Endothelial cell of umbilical vein (primary cell): ENCODE measurements around the gene LAMB4. TPM values are rescaled to one million over a fixed set of nuclear protein-coding genes. Genes with fewer than 3 reads are reported as not detected.

Experiments used
- BruUV-seq: library from RNA; stranded (reverse); fragments of 400-500 nt; replicated peaks from 2 replicates; lab custom pipeline; 2021; lab: Mats Ljungman, UMichigan
- CTCF ChIA-PET: fragments of 300-600, 350-600 bp; sonication (Branson Sonifier 250); formaldehyde crosslinking; loops from one replicate; lab custom pipeline; 2021; ENCODE audit warnings: antibody characterized with exemption, inconsistent platforms; lab: Charles Lee
- POLR2A ChIA-PET: fragments of 300-600, 350-600 bp; sonication (Branson Sonifier 250); formaldehyde crosslinking; loops from one replicate; lab custom pipeline; 2021; ENCODE audit warnings: antibody characterized with exemption, inconsistent platforms; lab: Charles Lee
- DNase-seq: peaks from one replicate; pipeline ENCODE4 v3.0.0-alpha.2; 2011; ENCODE audit warnings: low read depth, low spot score
- FAIRE-seq: peaks from 2 replicates; lab custom pipeline; 2011; peaks lifted over from hg19 to GRCh38; lab: Jason Lieb, UNC
- H2AFZ ChIP-seq: 2 replicates; pipeline ENCODE4 v1.6.0; 2012; ENCODE audit warnings: low read depth, low read length, control low read depth, inconsistent platforms
- H3K27ac ChIP-seq: 2 replicates; pipeline ENCODE4 v1.5.1; 2011; ENCODE audit warnings: low read depth, mild to moderate bottlenecking, control low read depth, low read length, moderate library complexity; ENCODE audit not compliant: insufficient read depth
- H3K27me3 ChIP-seq, 2 experiments: 2 replicates each; pipeline versions ENCODE4 v1.6.0 to v1.6.1; 2011; ENCODE audit warnings: low read length in 2 of 2, mixed read lengths in 1 of 2; ENCODE audit not compliant: control insufficient read depth in 2 of 2, insufficient read depth in 2 of 2
- H3K36me3 ChIP-seq, 2 experiments: 2 replicates in 1 of 2; 3 replicates in 1 of 2; pipeline ENCODE4 v1.5.1; 2011; ENCODE audit warnings: low read length in 2 of 2, mild to moderate bottlenecking in 1 of 2, moderate library complexity in 1 of 2; ENCODE audit not compliant: control insufficient read depth in 2 of 2, insufficient read depth in 2 of 2; ENCODE audit errors: extremely low read depth in 1 of 2
- H3K4me1 ChIP-seq: 3 replicates; pipeline ENCODE4 v1.5.1; 2011; ENCODE audit warnings: mild to moderate bottlenecking, low read length; ENCODE audit not compliant: control insufficient read depth, insufficient read depth; ENCODE audit errors: extremely low read depth
- H3K4me2 ChIP-seq: 2 replicates; pipeline ENCODE4 v1.6.1; 2011; ENCODE audit warnings: low read length, control low read depth, mixed read lengths; ENCODE audit not compliant: insufficient read depth
- H3K4me3 ChIP-seq, 3 experiments: fragments of 200-600 bp in 1 of 3; sonication (generic), shearing (Covaris generic) in 1 of 3; replicated peaks in 1 of 3; 2 replicates each; pipeline ENCODE4 v1.5.1; 2011 to 2016; ENCODE audit warnings: control low read depth in 3 of 3, low read length in 3 of 3, mild to moderate bottlenecking in 2 of 3, inconsistent platforms in 1 of 3, low read depth in 1 of 3, moderate library complexity in 1 of 3; ENCODE audit not compliant: insufficient read depth in 1 of 3
- H3K79me2 ChIP-seq: 2 replicates; pipeline ENCODE4 v1.6.0; 2012; ENCODE audit warnings: low read length, inconsistent platforms; ENCODE audit not compliant: control insufficient read depth, insufficient read depth
- H3K9ac ChIP-seq: replicated peaks from 2 replicates; pipeline ENCODE3; 2011; ENCODE audit warnings: low read length, control low read depth; ENCODE audit not compliant: insufficient read depth; ENCODE audit errors: extremely low read depth
- H3K9me1 ChIP-seq: replicated peaks from 3 replicates; pipeline ENCODE4 v1.6.0; 2011; ENCODE audit warnings: mild to moderate bottlenecking, low read length; ENCODE audit not compliant: control insufficient read depth, insufficient read depth; ENCODE audit errors: extremely low read depth
- H3K9me3 ChIP-seq: replicated peaks from 2 replicates; pipeline ENCODE4 v1.5.1; 2012; ENCODE audit warnings: low read length, inconsistent platforms; ENCODE audit not compliant: control insufficient read depth, insufficient read depth
- H4K20me1 ChIP-seq: replicated peaks from 2 replicates; pipeline ENCODE3; 2011; ENCODE audit warnings: mild to moderate bottlenecking, low read length; ENCODE audit not compliant: control insufficient read depth, insufficient read depth; ENCODE audit errors: extremely low read depth
- EZH2 ChIP-seq: IDR thresholded peaks from 2 replicates; pipeline ENCODE4 v1.6.1; 2012; ENCODE audit warnings: borderline replicate concordance, low read depth, mild to moderate bottlenecking, moderate library complexity, low read length, inconsistent platforms; ENCODE audit not compliant: severe bottlenecking
- FOS ChIP-seq: IDR thresholded peaks from 2 replicates; pipeline ENCODE4 v1.6.1; 2011; ENCODE audit warnings: mild to moderate bottlenecking, low read length, moderate library complexity, borderline replicate concordance; ENCODE audit not compliant: insufficient read depth
- GATA2 ChIP-seq: IDR thresholded peaks from 2 replicates; pipeline ENCODE4 v1.7.0; 2011; ENCODE audit warnings: low read depth, mild to moderate bottlenecking, moderate library complexity, mixed read lengths, low read length; ENCODE audit not compliant: insufficient read length, insufficient read depth
- JUN ChIP-seq: IDR thresholded peaks from 2 replicates; pipeline ENCODE4 v1.6.1; 2011; ENCODE audit warnings: borderline replicate concordance, low read depth; ENCODE audit not compliant: insufficient read length, insufficient read depth
- MAX ChIP-seq: IDR thresholded peaks from 2 replicates; pipeline ENCODE4 v1.6.1; 2011; ENCODE audit not compliant: insufficient read depth, insufficient read length
- MYC ChIP-seq: IDR thresholded peaks from one replicate; pipeline ENCODE4 v1.6.1; 2011; ENCODE audit warnings: mild to moderate bottlenecking, low read depth, low read length
- POLR2A ChIP-seq: IDR thresholded peaks from 2 replicates; pipeline ENCODE4 v1.6.1; 2012; ENCODE audit warnings: low read depth, mild to moderate bottlenecking, control low read depth, low read length
- POLR2AphosphoS5 ChIP-seq: IDR thresholded peaks from 2 replicates; pipeline ENCODE4 v1.6.1; 2012; ENCODE audit warnings: low read depth, mild to moderate bottlenecking, control low read depth, low read length, moderate library complexity; ENCODE audit not compliant: insufficient read depth
- dilution Hi-C: fragments of 300-500 bp; cut with MboI; formaldehyde crosslinking; loops from one replicate; pipeline ENCODE4 v1.15.0; 2019; ENCODE audit warnings: low sequenced_read_pairs; ENCODE audit not compliant: extremely low pct_ligation_motif_present
- intact Hi-C: fragments of 100-400 bp; cut with micrococcal nuclease; formaldehyde crosslinking; loops from one replicate; pipeline ENCODE4 v1.10.0; 2022
- polyA plus RNA-seq, 4 experiments: library from polyadenylated mRNA; depleted of rRNA in 3 of 4; stranded (reverse) in 3 of 4; unstranded in 1 of 4; fragments of >200 nt; gene quantifications; 2 replicates each; pipeline versions ENCODE4 v1.2.1 to v1.2.3, GENCODE V29; 2011 to 2012; ENCODE audit warnings: missing spikeins in 1 of 4
- total RNA-seq: library from RNA; stranded (reverse); gene quantifications from 2 replicates; pipeline ENCODE4 v1.2.3, GENCODE V29; 2021
- TF ChIP-seq, protein P1 (sequence below), 2 donors: IDR thresholded peaks; 1 replicate in 1 of 2; 2 replicates in 1 of 2; pipeline ENCODE4 v1.5.1; 2011; ENCODE audit warnings: low read length in 2 of 2, mild to moderate bottlenecking in 2 of 2, moderate library complexity in 2 of 2, control low read depth in 1 of 2, inconsistent platforms in 1 of 2, low read depth in 1 of 2; ENCODE audit not compliant: insufficient read depth in 1 of 2; ENCODE audit errors: extremely low read depth in 1 of 2

LAMB4 gene
- total and polyA plus RNA-seq, 2 donors (not counting 3 experiments of a cell fraction or from before 2014, with no cell fraction given): 0.15 to 0.20 TPM

- BruUV-seq: no TSS peak
- ChIA-PET POLR2A (no interaction called here), CTCF (no interaction called here)
- FAIRE-seq: peak; percentile 93
- Histone ChIP-seq H3K36me3 (no peaks in the 10 kb centered on the region), H3K79me2 (no peaks in the 10 kb centered on the region), H4K20me1 (no peaks in the 10 kb centered on the region), H3K4me2 (peak overlapping the region; percentile 31), H2AFZ (peak overlapping the region; percentile 60), H3K4me3 (no peak overlapping the region), H3K4me1 (peaks cover 14% of the 10 kb centered on the region), H3K27ac (peak overlapping the region; percentile 10), H3K9me3 (no peaks in the 10 kb centered on the region), H3K9ac (no peak overlapping the region), H3K27me3 (no peaks in the 10 kb centered on the region), H3K9me1 (no peaks in the 10 kb centered on the region)
- dilution Hi-C loops: no loop called here
- DNase-seq: peak; percentile 26
- TF ChIP-seq MYC: no peak
- no peak for TF ChIP-seq MAX
- TF ChIP-seq POLR2AphosphoS5: no peak
- peak; percentile 59 for TF ChIP-seq JUN
- no peak for TF ChIP-seq POLR2A
- no peak for TF ChIP-seq EZH2
- TF ChIP-seq, protein P1, sequence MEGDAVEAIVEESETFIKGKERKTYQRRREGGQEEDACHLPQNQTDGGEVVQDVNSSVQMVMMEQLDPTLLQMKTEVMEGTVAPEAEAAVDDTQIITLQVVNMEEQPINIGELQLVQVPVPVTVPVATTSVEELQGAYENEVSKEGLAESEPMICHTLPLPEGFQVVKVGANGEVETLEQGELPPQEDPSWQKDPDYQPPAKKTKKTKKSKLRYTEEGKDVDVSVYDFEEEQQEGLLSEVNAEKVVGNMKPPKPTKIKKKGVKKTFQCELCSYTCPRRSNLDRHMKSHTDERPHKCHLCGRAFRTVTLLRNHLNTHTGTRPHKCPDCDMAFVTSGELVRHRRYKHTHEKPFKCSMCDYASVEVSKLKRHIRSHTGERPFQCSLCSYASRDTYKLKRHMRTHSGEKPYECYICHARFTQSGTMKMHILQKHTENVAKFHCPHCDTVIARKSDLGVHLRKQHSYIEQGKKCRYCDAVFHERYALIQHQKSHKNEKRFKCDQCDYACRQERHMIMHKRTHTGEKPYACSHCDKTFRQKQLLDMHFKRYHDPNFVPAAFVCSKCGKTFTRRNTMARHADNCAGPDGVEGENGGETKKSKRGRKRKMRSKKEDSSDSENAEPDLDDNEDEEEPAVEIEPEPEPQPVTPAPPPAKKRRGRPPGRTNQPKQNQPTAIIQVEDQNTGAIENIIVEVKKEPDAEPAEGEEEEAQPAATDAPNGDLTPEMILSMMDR (IDR thresholded peaks at IDR 0.05; ENCODE audit: extremely low read depth in 1 of 2, insufficient read depth in 1 of 2, low read depth in 1 of 2, low read length in 2 of 2): no peak
- TF ChIP-seq FOS: peak; percentile 45
- no peak for TF ChIP-seq GATA2
- intact Hi-C loops: no loop called here
These were observed 63.7 kb downstream of the LAMB4 start for GRCh38 chr7:108066486-108066885.
